Measurements from ENCODE around the gene ZNF555. TPM values are rescaled to one million over a fixed set of nuclear protein-coding genes. Genes with fewer than 3 reads are reported as not detected.

The ZNF555 gene
- total and polyA plus RNA-seq, 2 of the 13 experiments (the other 11 are each of a cell fraction or from before 2014, with no cell fraction given): 5.0 to 8.0 TPM

DNA sequence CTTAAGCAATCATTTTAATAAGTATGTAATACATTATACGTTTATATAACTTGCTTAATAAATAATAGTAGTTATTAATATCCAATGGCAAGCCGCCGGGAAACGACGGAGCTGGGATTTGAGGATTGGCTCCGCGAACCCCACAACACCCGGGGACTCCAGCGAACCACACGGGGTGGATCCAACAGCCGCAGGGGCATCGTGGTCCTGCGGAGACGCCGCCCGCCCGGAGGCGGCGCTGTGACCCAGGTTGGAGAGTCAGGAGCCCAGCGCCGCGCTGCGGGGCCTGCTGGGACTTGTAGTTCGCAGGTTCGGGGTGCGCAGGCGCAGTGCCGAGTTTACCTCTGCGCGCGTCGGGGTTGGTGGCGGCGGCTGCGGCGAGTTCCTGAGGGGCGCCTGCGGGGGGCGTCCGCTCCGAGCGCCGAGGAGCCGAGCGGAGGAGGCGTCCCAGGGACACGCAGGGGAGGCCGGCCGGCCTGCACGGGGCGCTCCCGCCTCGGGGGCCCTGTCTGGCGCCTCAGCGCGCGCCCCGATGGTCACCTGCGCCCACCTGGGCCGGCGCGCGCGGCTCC is 21.6 kb upstream of the ZNF555 start, which contains the start of gene ZNF554 (continued):
- TF ChIP-seq, protein P1, sequence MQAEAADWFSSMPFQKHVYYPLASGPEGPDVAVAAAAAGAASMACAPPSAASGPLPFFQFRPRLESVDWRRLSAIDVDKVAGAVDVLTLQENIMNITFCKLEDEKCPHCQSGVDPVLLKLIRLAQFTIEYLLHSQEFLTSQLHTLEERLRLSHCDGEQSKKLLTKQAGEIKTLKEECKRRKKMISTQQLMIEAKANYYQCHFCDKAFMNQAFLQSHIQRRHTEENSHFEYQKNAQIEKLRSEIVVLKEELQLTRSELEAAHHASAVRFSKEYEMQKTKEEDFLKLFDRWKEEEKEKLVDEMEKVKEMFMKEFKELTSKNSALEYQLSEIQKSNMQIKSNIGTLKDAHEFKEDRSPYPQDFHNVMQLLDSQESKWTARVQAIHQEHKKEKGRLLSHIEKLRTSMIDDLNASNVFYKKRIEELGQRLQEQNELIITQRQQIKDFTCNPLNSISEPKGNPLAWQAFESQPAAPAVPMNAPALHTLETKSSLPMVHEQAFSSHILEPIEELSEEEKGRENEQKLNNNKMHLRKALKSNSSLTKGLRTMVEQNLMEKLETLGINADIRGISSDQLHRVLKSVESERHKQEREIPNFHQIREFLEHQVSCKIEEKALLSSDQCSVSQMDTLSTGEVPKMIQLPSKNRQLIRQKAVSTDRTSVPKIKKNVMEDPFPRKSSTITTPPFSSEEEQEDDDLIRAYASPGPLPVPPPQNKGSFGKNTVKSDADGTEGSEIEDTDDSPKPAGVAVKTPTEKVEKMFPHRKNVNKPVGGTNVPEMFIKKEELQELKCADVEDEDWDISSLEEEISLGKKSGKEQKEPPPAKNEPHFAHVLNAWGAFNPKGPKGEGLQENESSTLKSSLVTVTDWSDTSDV (CRISPR knock-in tag; IDR thresholded peaks at IDR 0.05): no peak
- TF ChIP-seq SMAD9 (CRISPR knock-in tag; IDR thresholded peaks at IDR 0.05) (no peak), MTA1 (CRISPR knock-in tag; IDR thresholded peaks at IDR 0.05; ENCODE audit: borderline replicate concordance) (peak; percentile 58; the same call in 1 of the 2 replicates), ZNF205 (CRISPR knock-in tag; IDR thresholded peaks at IDR 0.05) (no peak), ZNF367 (CRISPR knock-in tag; IDR thresholded peaks at IDR 0.05; ENCODE audit: borderline replicate concordance) (0 out of 2 replicates have a peak, but pooled peaks have one; percentile 50), NFE2L1 (CRISPR knock-in tag; IDR thresholded peaks at IDR 0.05; ENCODE audit: borderline replicate concordance) (no peak), NRL (CRISPR knock-in tag; IDR thresholded peaks at IDR 0.05; ENCODE audit: borderline replicate concordance) (no peak), NFKBIZ (CRISPR knock-in tag; IDR thresholded peaks at IDR 0.05) (no peak), ZNF562 (CRISPR knock-in tag; IDR thresholded peaks at IDR 0.05; ENCODE audit: borderline replicate concordance) (no peak), ZNF510 (CRISPR knock-in tag; IDR thresholded peaks at IDR 0.05; ENCODE audit: low read depth) (peak; percentile 78; the same call in 1 of the 2 replicates), NR3C1 (CRISPR knock-in tag; IDR thresholded peaks at IDR 0.05) (no peak), DMAP1 (CRISPR knock-in tag; IDR thresholded peaks at IDR 0.05) (no peak; the same call in 1 of the 2 replicates), ZNF816 (CRISPR knock-in tag; IDR thresholded peaks at IDR 0.05; ENCODE audit: borderline replicate concordance) (no peak), ZNF235 (CRISPR knock-in tag; IDR thresholded peaks at IDR 0.05; ENCODE audit: borderline replicate concordance) (peak; percentile 52; the same call in 1 of the 2 replicates)
- TF ChIP-seq, protein P2, sequence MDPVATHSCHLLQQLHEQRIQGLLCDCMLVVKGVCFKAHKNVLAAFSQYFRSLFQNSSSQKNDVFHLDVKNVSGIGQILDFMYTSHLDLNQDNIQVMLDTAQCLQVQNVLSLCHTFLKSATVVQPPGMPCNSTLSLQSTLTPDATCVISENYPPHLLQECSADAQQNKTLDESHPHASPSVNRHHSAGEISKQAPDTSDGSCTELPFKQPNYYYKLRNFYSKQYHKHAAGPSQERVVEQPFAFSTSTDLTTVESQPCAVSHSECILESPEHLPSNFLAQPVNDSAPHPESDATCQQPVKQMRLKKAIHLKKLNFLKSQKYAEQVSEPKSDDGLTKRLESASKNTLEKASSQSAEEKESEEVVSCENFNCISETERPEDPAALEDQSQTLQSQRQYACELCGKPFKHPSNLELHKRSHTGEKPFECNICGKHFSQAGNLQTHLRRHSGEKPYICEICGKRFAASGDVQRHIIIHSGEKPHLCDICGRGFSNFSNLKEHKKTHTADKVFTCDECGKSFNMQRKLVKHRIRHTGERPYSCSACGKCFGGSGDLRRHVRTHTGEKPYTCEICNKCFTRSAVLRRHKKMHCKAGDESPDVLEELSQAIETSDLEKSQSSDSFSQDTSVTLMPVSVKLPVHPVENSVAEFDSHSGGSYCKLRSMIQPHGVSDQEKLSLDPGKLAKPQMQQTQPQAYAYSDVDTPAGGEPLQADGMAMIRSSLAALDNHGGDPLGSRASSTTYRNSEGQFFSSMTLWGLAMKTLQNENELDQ (CRISPR knock-in tag; IDR thresholded peaks at IDR 0.05; ENCODE audit: borderline replicate concordance): no peak
- TF ChIP-seq, protein P3, sequence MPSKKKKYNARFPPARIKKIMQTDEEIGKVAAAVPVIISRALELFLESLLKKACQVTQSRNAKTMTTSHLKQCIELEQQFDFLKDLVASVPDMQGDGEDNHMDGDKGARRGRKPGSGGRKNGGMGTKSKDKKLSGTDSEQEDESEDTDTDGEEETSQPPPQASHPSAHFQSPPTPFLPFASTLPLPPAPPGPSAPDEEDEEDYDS (CRISPR knock-in tag; IDR thresholded peaks at IDR 0.05): peak; percentile 49; the same call in 1 of the 2 replicates
- TF ChIP-seq, protein P4, sequence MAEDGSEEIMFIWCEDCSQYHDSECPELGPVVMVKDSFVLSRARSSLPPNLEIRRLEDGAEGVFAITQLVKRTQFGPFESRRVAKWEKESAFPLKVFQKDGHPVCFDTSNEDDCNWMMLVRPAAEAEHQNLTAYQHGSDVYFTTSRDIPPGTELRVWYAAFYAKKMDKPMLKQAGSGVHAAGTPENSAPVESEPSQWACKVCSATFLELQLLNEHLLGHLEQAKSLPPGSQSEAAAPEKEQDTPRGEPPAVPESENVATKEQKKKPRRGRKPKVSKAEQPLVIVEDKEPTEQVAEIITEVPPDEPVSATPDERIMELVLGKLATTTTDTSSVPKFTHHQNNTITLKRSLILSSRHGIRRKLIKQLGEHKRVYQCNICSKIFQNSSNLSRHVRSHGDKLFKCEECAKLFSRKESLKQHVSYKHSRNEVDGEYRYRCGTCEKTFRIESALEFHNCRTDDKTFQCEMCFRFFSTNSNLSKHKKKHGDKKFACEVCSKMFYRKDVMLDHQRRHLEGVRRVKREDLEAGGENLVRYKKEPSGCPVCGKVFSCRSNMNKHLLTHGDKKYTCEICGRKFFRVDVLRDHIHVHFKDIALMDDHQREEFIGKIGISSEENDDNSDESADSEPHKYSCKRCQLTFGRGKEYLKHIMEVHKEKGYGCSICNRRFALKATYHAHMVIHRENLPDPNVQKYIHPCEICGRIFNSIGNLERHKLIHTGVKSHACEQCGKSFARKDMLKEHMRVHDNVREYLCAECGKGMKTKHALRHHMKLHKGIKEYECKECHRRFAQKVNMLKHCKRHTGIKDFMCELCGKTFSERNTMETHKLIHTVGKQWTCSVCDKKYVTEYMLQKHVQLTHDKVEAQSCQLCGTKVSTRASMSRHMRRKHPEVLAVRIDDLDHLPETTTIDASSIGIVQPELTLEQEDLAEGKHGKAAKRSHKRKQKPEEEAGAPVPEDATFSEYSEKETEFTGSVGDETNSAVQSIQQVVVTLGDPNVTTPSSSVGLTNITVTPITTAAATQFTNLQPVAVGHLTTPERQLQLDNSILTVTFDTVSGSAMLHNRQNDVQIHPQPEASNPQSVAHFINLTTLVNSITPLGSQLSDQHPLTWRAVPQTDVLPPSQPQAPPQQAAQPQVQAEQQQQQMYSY (CRISPR knock-in tag; IDR thresholded peaks at IDR 0.05): peak; percentile 95
- TF ChIP-seq, protein P5, sequence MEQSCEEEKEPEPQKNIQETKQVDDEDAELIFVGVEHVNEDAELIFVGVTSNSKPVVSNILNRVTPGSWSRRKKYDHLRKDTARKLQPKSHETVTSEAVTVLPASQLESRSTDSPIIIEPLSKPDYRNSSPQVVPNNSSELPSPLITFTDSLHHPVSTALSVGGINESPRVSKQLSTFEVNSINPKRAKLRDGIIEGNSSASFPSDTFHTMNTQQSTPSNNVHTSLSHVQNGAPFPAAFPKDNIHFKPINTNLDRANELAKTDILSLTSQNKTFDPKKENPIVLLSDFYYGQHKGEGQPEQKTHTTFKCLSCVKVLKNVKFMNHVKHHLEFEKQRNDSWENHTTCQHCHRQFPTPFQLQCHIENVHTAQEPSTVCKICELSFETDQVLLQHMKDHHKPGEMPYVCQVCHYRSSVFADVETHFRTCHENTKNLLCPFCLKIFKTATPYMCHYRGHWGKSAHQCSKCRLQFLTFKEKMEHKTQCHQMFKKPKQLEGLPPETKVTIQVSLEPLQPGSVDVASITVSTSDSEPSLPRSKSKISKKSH (CRISPR knock-in tag; IDR thresholded peaks at IDR 0.05; ENCODE audit: borderline replicate concordance): peak; percentile 38; the same call in 1 of the 2 replicates
